ENCODE measurements around the gene MOGAT1.
"Not testable (repeated sequence)": the region's sequence is repeated elsewhere in the genome, so short reads cannot be mapped to it uniquely, and the experiment has no call there.

MOGAT1 gene

DNA sequence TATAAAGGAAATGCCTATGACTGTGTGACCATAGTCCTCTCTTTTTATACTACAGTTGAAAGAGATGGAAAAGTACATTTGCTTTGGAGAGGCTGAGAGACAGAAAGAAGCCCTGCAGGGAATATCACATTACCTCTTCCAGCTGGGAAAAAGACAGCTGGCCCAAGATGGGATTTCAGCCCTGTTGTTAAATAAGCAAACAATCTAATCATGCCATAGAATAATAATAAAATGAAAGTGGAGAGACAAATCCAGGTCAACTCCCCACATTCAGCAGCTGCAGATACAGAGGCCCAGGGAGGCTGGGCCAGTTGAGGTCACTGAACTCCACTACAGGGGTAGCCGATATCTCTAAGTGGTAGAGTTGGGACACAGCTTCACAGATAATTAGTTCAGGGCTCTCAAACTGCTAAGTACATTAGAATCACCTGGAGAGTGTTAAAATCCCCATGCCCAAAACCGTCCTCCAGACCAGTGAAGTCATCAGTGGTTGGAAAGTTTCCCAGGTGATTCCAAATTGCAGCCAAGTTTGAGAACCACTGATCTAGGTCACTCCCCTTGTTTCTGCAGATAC, 81.9 kb downstream of the MOGAT1 start:
- 46 to 62% methylated on average over 2 of the region's 2 CpGs for WGBS, 2 experiments
- peak overlapping the region; percentile 82 for H3K27ac ChIP-seq (ENCODE audit: insufficient read depth, low read depth, low read length, poor library complexity, severe bottlenecking)
- no peaks in the 10 kb centered on the region for H3K9me3 ChIP-seq (ENCODE audit: control insufficient read depth, low read length)
- H3K4me3 ChIP-seq (ENCODE audit: insufficient read depth, low read depth, low read length): no peak overlapping the region
- H3K27me3 ChIP-seq (ENCODE audit: control insufficient read depth, insufficient read depth, low read length, poor library complexity, severe bottlenecking): no peaks in the 10 kb centered on the region
- H3K4me1 ChIP-seq (ENCODE audit: control insufficient read depth, insufficient read depth, low read length): peaks cover 14% of the 10 kb centered on the region
- H3K36me3 ChIP-seq (ENCODE audit: control insufficient read depth, insufficient read depth, low read length): no peaks in the 10 kb centered on the region

GRCh38 chr2:222754324-222754930, 83.0 kb downstream of the MOGAT1 start:
- WGBS, 2 experiments: 91 to 92% methylated on average over 1 of the region's 1 CpG
- Histone ChIP-seq H3K27ac (ENCODE audit: insufficient read depth, low read depth, low read length, poor library complexity, severe bottlenecking) (no peak overlapping the region), H3K36me3 (ENCODE audit: control insufficient read depth, insufficient read depth, low read length) (no peaks in the 10 kb centered on the region), H3K9me3 (ENCODE audit: control insufficient read depth, low read length) (no peaks in the 10 kb centered on the region), H3K4me1 (ENCODE audit: control insufficient read depth, insufficient read depth, low read length) (peaks cover 14% of the 10 kb centered on the region), H3K4me3 (ENCODE audit: insufficient read depth, low read depth, low read length) (no peak overlapping the region), H3K27me3 (ENCODE audit: control insufficient read depth, insufficient read depth, low read length, poor library complexity, severe bottlenecking) (no peaks in the 10 kb centered on the region)

GRCh38 chr2:222755593-222755992, 84.1 kb downstream of the MOGAT1 start:
- H3K4me3 ChIP-seq (ENCODE audit: insufficient read depth, low read depth, low read length); H3K27ac ChIP-seq (ENCODE audit: insufficient read depth, low read depth, low read length, poor library complexity, severe bottlenecking); H3K9me3 ChIP-seq (ENCODE audit: control insufficient read depth, low read length); H3K36me3 ChIP-seq (ENCODE audit: control insufficient read depth, insufficient read depth, low read length); H3K27me3 ChIP-seq (ENCODE audit: control insufficient read depth, insufficient read depth, low read length, poor library complexity, severe bottlenecking): not testable (repeated sequence)
- H3K4me1 ChIP-seq (ENCODE audit: control insufficient read depth, insufficient read depth, low read length): peaks cover 16% of the 10 kb centered on the region
- 84 to 88% methylated on average over 4 to 5 of the region's 5 CpGs for WGBS, 2 experiments

- H3K36me3 ChIP-seq (ENCODE audit: control insufficient read depth, insufficient read depth, low read length): no peaks in the 10 kb centered on the region
- H3K9me3 ChIP-seq (ENCODE audit: control insufficient read depth, low read length): no peaks in the 10 kb centered on the region
- 67 to 68% methylated on average over 3 of the region's 3 CpGs for WGBS, 2 experiments
- no peak overlapping the region for H3K4me3 ChIP-seq (ENCODE audit: insufficient read depth, low read depth, low read length)
- peaks cover 19% of the 10 kb centered on the region for H3K4me1 ChIP-seq (ENCODE audit: control insufficient read depth, insufficient read depth, low read length)
- H3K27me3 ChIP-seq (ENCODE audit: control insufficient read depth, insufficient read depth, low read length, poor library complexity, severe bottlenecking): no peaks in the 10 kb centered on the region
- H3K27ac ChIP-seq (ENCODE audit: insufficient read depth, low read depth, low read length, poor library complexity, severe bottlenecking): no peak overlapping the region
Observed at GRCh38 chr2:222756362-222756831, 84.9 kb downstream of the MOGAT1 start.

DNA sequence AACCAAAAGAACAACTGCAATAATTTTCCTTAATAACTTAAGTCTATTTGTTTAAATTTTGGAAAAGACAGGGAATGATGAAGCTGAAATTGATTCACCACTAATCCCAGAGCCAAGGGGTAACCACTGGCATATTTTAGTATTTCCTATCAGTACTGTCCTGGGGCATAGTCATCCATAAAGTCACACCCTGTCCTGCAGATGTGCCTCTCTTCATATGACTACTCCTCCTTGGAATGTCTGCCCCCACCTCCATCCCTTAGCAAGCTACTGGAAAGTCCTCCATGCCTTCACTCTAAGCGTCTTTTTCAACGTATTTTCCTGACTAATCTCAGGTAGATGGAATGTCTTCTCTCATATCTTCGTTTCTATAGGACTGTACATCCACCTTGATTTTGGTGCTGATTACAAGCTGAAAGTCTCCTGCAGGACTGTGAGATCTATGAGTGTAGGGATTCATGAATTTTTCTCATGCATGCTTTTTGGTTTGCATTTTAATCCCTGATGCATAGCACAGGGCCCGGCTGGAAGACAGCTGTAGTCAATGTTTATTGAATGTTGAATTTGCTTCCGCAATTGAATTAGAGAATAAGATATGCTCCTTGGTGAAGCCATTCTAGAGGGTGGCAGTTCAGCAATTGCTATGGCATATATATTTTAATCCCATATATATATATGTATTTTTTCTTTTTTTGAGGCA, 85.6 kb downstream of the MOGAT1 start:
- no peak overlapping the region for H3K27ac ChIP-seq (ENCODE audit: insufficient read depth, low read depth, low read length, poor library complexity, severe bottlenecking)
- H3K4me1 ChIP-seq (ENCODE audit: control insufficient read depth, insufficient read depth, low read length): peaks cover 19% of the 10 kb centered on the region
- no peaks in the 10 kb centered on the region for H3K36me3 ChIP-seq (ENCODE audit: control insufficient read depth, insufficient read depth, low read length)
- no peaks in the 10 kb centered on the region for H3K9me3 ChIP-seq (ENCODE audit: control insufficient read depth, low read length)
- H3K4me3 ChIP-seq (ENCODE audit: insufficient read depth, low read depth, low read length): no peak overlapping the region
- no peaks in the 10 kb centered on the region for H3K27me3 ChIP-seq (ENCODE audit: control insufficient read depth, insufficient read depth, low read length, poor library complexity, severe bottlenecking)
- 68 to 75% methylated on average over 5 of the region's 5 CpGs for WGBS, 2 experiments

All from ectodermal cell (in vitro differentiated cells).